ENCODE measurements around the gene SLC9A1. TPM values are rescaled to one million over a fixed set of nuclear protein-coding genes. Genes with fewer than 3 reads are reported as not detected.

The SLC9A1 gene
- total and polyA plus RNA-seq, 10 of the 15 experiments (the other 5 are each of a cell fraction or from before 2014, with no cell fraction given): 0.87 to 21.4 (median 4.3) TPM

- ChIA-PET POLR2A (interaction anchor here (0.9 to 6.5 kb wide), 2 partner anchors 14 to 25 kb away, joined by 3 to 48 read pairs; partner anchors contain the start of gene SLC9A1), RAD21 (ENCODE audit: unreplicated experiment) (interaction anchor here (0.8 to 1.6 kb wide), 3 partner anchors 9 to 28 kb away, joined by 3 to 6 read pairs (median 5); no protein-coding TSS in a partner anchor), SMC1A (ENCODE audit: uncharacterized antibody, unreplicated experiment) (interaction anchor here (1.0 to 2.2 kb wide), 4 partner anchors 9 to 144 kb away, joined by 3 to 13 read pairs (median 3); no protein-coding TSS in a partner anchor), CTCF (interaction anchor here (0.6 to 2.3 kb wide), 6 partner anchors 8 to 162 kb away, joined by 3 to 11 read pairs (median 4); partner anchors contain the start of gene SLC9A1)
- Histone ChIP-seq H4K20me1 (ENCODE audit: control insufficient read depth, insufficient read depth) (no peaks in the 10 kb centered on the region), H3K4me1 (ENCODE audit: control insufficient read depth, insufficient read depth, low read length) (peaks cover 32% of the 10 kb centered on the region), H3K27ac (ENCODE audit: control insufficient read depth, insufficient read depth) (no peak overlapping the region), H3K79me2 (ENCODE audit: control insufficient read depth, insufficient read depth, low read length) (peaks cover 7% of the 10 kb centered on the region), H2AFZ (ENCODE audit: control insufficient read depth, low read depth, low read length) (no peak overlapping the region), H3K9ac (ENCODE audit: control insufficient read depth, insufficient read depth, low read length) (no peak overlapping the region), H3K4me3 (no peak overlapping the region), H3K36me3 (ENCODE audit: control insufficient read depth in 2 of 2, insufficient read depth in 2 of 2, low read length in 1 of 2) (no peaks in the 10 kb centered on the region; a peak in 1 of 4 replicates), H3K27me3 (replicated peaks in 1 of 2; ENCODE audit: control insufficient read depth in 2 of 2, insufficient read depth in 2 of 2, low read length in 1 of 2) (no peaks in the 10 kb centered on the region), H3K4me2 (ENCODE audit: control insufficient read depth, insufficient read depth) (no peak overlapping the region), H3K9me3 (replicated peaks; ENCODE audit: control insufficient read depth, insufficient read depth, low read length) (no peaks in the 10 kb centered on the region)
- ATAC-seq (no peak), FAIRE-seq (no peak), DNase-seq (ENCODE audit: low read depth, low spot score) (no peak)
- in situ Hi-C loops (cut with MboI) (no loop called here), intact Hi-C loops (cut with micrococcal nuclease; ENCODE audit: unreplicated experiment) (no loop called here)
- no TSS peak for BruUV-seq (replicated peaks)
- 80% methylated on average over 6 of the region's 6 CpGs for WGBS (ENCODE audit: insufficient coverage, insufficient replicate concordance, low lambda C conversion rate, missing lambda C conversion rate)
- TF ChIP-seq KDM1A (IDR thresholded peaks at IDR 0.05; ENCODE audit: borderline replicate concordance) (no peak), STAT3 (IDR thresholded peaks at IDR 0.05; ENCODE audit: low read depth, low read length) (no peak), EGR1 (IDR thresholded peaks at IDR 0.05; ENCODE audit: borderline replicate concordance in 1 of 2, low read depth in 2 of 2, low read length in 2 of 2) (no peak), IRF4 (IDR thresholded peaks at IDR 0.05; ENCODE audit: low read depth, low read length) (no peak), TCF12 (IDR thresholded peaks at IDR 0.05; ENCODE audit: low read depth, low read length) (no peak), SMAD1 (IDR thresholded peaks at IDR 0.05; ENCODE audit: low read depth, partially characterized antibody) (no peak), ASH2L (IDR thresholded peaks at IDR 0.05; ENCODE audit: borderline replicate concordance, low read depth) (no peak), ESRRA (IDR thresholded peaks at IDR 0.05; ENCODE audit: low read length) (no peak), IRF3 (IDR thresholded peaks at IDR 0.05) (no peak), ZNF592 (IDR thresholded peaks at IDR 0.05) (no peak), MTA2 (IDR thresholded peaks at IDR 0.05; ENCODE audit: low read depth) (no peak), CEBPZ (IDR thresholded peaks at IDR 0.05; ENCODE audit: low read depth, low read length) (no peak), NR2C2 (IDR thresholded peaks at IDR 0.05; ENCODE audit: borderline replicate concordance, control insufficient read depth, insufficient read length, low read depth) (no peak), ZNF384 (IDR thresholded peaks at IDR 0.05; ENCODE audit: borderline replicate concordance, low read depth, low read length) (no peak), POLR2AphosphoS2 (IDR thresholded peaks at IDR 0.05; ENCODE audit: low read depth, low read length) (no peak), BCL11A (IDR thresholded peaks at IDR 0.05; ENCODE audit: low read depth, low read length) (no peak)
These were observed 14.9 kb downstream of the SLC9A1 start for GRCh38 chr1:27139980-27140379.

Measured in GM12878 (cell line).